IMR-90 (cell line): ENCODE data around the gene HSPB7. TPM values are rescaled to one million over a fixed set of nuclear protein-coding genes. Genes with fewer than 3 reads are reported as not detected.

Experiments used
- ATAC-seq: fragments of 200-7000 bp; cut with Tn5 transposase; 2 replicates; pipeline ENCODE4 v1.9.1; 2020; ENCODE audit warnings: low read depth, mild to moderate bottlenecking, moderate library complexity
- BruUV-seq: library from RNA; stranded (reverse); fragments of 400-500 nt; replicated peaks from 2 replicates; lab custom pipeline; 2021; lab: Mats Ljungman, UMichigan
- CTCF ChIA-PET: fragments of 300-600 bp; formaldehyde crosslinking; extraction: SDS; loops from one replicate; lab custom pipeline; 2021; ENCODE audit warnings: antibody characterized with exemption; lab: Yijun Ruan, JAX
- POLR2A ChIA-PET: fragments of 300-600 bp; sonication (Branson Sonifier 250); formaldehyde crosslinking; loops from one replicate; lab custom pipeline; 2022; ENCODE audit warnings: antibody characterized with exemption; ENCODE audit not compliant: unreplicated experiment; lab: Charles Lee
- DNase-seq: peaks from one replicate; pipeline ENCODE4 v3.0.0; 2013
- H2AFZ ChIP-seq: replicated peaks from 2 replicates; pipeline ENCODE3; 2013; ENCODE audit warnings: low read length, mild to moderate bottlenecking; ENCODE audit not compliant: poor library complexity
- H2AK5ac ChIP-seq: 2 replicates; pipeline ENCODE4 v1.6.1; 2013; ENCODE audit warnings: low read depth, low read length, inconsistent platforms
- H2AK9ac ChIP-seq: replicated peaks from 2 replicates; pipeline ENCODE3; 2013; ENCODE audit warnings: mild to moderate bottlenecking, low read depth, low read length, moderate library complexity; ENCODE audit not compliant: poor library complexity
- H2BK120ac ChIP-seq: 2 replicates; pipeline ENCODE4 v1.6.1; 2013; ENCODE audit warnings: low read depth, low read length, inconsistent platforms
- H2BK15ac ChIP-seq: 3 replicates; pipeline ENCODE4 v1.6.1; 2013; ENCODE audit warnings: low read depth, low read length, inconsistent platforms
- H2BK20ac ChIP-seq: 2 replicates; pipeline ENCODE4 v1.6.1; 2013; ENCODE audit warnings: low read depth, mild to moderate bottlenecking, inconsistent platforms, low read length, moderate library complexity
- H2BK5ac ChIP-seq: 2 replicates; pipeline ENCODE4 v1.6.1; 2013; ENCODE audit warnings: mild to moderate bottlenecking, low read depth, low read length, inconsistent platforms; ENCODE audit not compliant: poor library complexity, severe bottlenecking
- H3K14ac ChIP-seq: replicated peaks from 2 replicates; pipeline ENCODE4 v1.6.1; 2013; ENCODE audit warnings: low read depth, low read length, inconsistent platforms
- H3K18ac ChIP-seq: 2 replicates; pipeline ENCODE4 v1.6.1; 2013; ENCODE audit warnings: low read depth, low read length, control low read depth
- H3K23ac ChIP-seq: 2 replicates; pipeline ENCODE4 v1.6.1; 2013; ENCODE audit warnings: low read depth, low read length, inconsistent platforms
- H3K27ac ChIP-seq: 2 replicates; pipeline ENCODE4 v1.5.1; 2013; ENCODE audit warnings: mild to moderate bottlenecking, control low read depth, low read length; ENCODE audit not compliant: insufficient read depth
- H3K27me3 ChIP-seq: 2 replicates; pipeline ENCODE4 v1.6.1; 2013; ENCODE audit warnings: low read length; ENCODE audit not compliant: control insufficient read depth, insufficient read depth
- H3K36me3 ChIP-seq: 2 replicates; pipeline ENCODE4 v1.6.1; 2013; ENCODE audit warnings: low read length, mixed read lengths; ENCODE audit not compliant: control insufficient read depth, insufficient read depth
- H3K4ac ChIP-seq: 2 replicates; pipeline ENCODE4 v1.6.1; 2013; ENCODE audit warnings: low read depth, low read length, inconsistent platforms
- H3K4me1 ChIP-seq: 2 replicates; pipeline ENCODE4 v1.6.1; 2013; ENCODE audit warnings: low read length, mixed read lengths; ENCODE audit not compliant: control insufficient read depth, insufficient read depth
- H3K4me2 ChIP-seq: 2 replicates; pipeline ENCODE4 v1.6.1; 2013; ENCODE audit warnings: low read depth, mild to moderate bottlenecking, control low read depth, low read length, moderate library complexity
- H3K4me3 ChIP-seq: 2 replicates; pipeline ENCODE4 v1.5.1; 2013; ENCODE audit warnings: low read depth, mild to moderate bottlenecking, control low read depth, low read length, moderate library complexity; ENCODE audit not compliant: insufficient read depth
- H3K56ac ChIP-seq: 2 replicates; pipeline ENCODE4 v1.6.1; 2013; ENCODE audit warnings: low read length, inconsistent platforms; ENCODE audit not compliant: insufficient read depth; ENCODE audit errors: extremely low read depth
- H3K79me1 ChIP-seq, 2 experiments: 2 replicates each; pipeline ENCODE4 v1.6.1; 2013; ENCODE audit warnings: low read length in 2 of 2, inconsistent platforms in 1 of 2, low read depth in 1 of 2
- H3K9ac ChIP-seq: 2 replicates; pipeline ENCODE4 v1.6.1; 2013; ENCODE audit warnings: low read depth, low read length, control low read depth
- H3K9me1 ChIP-seq: 2 replicates; pipeline ENCODE4 v1.6.1; 2013; ENCODE audit warnings: low read length, inconsistent platforms; ENCODE audit not compliant: insufficient read depth
- H3K9me3 ChIP-seq: 2 replicates; pipeline ENCODE4 v1.6.1; 2013; ENCODE audit warnings: low read length; ENCODE audit not compliant: control insufficient read depth, insufficient read depth
- H4K20me1 ChIP-seq: 2 replicates; pipeline ENCODE4 v1.6.1; 2013; ENCODE audit warnings: low read length, inconsistent platforms; ENCODE audit not compliant: insufficient read depth
- H4K5ac ChIP-seq: 2 replicates; pipeline ENCODE4 v1.6.1; 2013; ENCODE audit warnings: mild to moderate bottlenecking, low read depth, low read length, control low read depth
- H4K8ac ChIP-seq, 2 experiments: 2 replicates each; pipeline ENCODE4 v1.6.1; 2013; ENCODE audit warnings: low read depth in 2 of 2, low read length in 2 of 2, control low read depth in 1 of 2, inconsistent platforms in 1 of 2
- H4K91ac ChIP-seq: 2 replicates; pipeline ENCODE4 v1.6.1; 2013; ENCODE audit warnings: low read depth, low read length, inconsistent platforms; ENCODE audit not compliant: insufficient read depth
- CEBPB ChIP-seq: IDR thresholded peaks from 2 replicates; pipeline ENCODE4 v1.6.1; 2012; ENCODE audit warnings: low read depth, low read length, improper control_type of control experiment
- CHD1 ChIP-seq: IDR thresholded peaks from 2 replicates; pipeline ENCODE4 v1.6.1; 2012; ENCODE audit warnings: low read depth, low read length, improper control_type of control experiment
- FOS ChIP-seq: fragments of 150-350 bp; IDR thresholded peaks from 2 replicates; pipeline ENCODE4 v1.6.1; 2016; ENCODE audit warnings: low read depth, low read length
- MAFK ChIP-seq: IDR thresholded peaks from 2 replicates; pipeline ENCODE4 v1.6.1; 2012; ENCODE audit warnings: low read depth, low read length, improper control_type of control experiment
- MAZ ChIP-seq: IDR thresholded peaks from 2 replicates; pipeline ENCODE4 v1.6.1; 2012; ENCODE audit warnings: low read depth, mild to moderate bottlenecking, low read length, improper control_type of control experiment, moderate library complexity, borderline replicate concordance
- RCOR1 ChIP-seq: IDR thresholded peaks from 2 replicates; pipeline ENCODE4 v1.6.1; 2012; ENCODE audit warnings: mild to moderate bottlenecking, low read length, improper control_type of control experiment; ENCODE audit not compliant: insufficient replicate concordance
- RFX5 ChIP-seq: IDR thresholded peaks from 2 replicates; pipeline ENCODE4 v1.8.0; 2012; ENCODE audit warnings: low read depth, mild to moderate bottlenecking, low read length, moderate library complexity
- SMC3 ChIP-seq: fragments of 150-350 bp; IDR thresholded peaks from 2 replicates; pipeline ENCODE4 v1.6.1; 2016; ENCODE audit warnings: low read depth, mild to moderate bottlenecking, antibody characterized with exemption, low read length, moderate library complexity
- WGBS, 2 experiments: methylation state at CpG; one replicate each; pipeline versions ENCODE4 v1.1.5 to v1.1.7; 2013; ENCODE audit warnings: missing lambda C conversion rate in 2 of 2; ENCODE audit not compliant: insufficient read length in 1 of 2; ENCODE audit errors: extremely low coverage in 2 of 2; 5-methylcytosine and 5-hydroxymethylcytosine counted together
- dilution Hi-C: fragments of 300-500 bp; cut with HindIII; formaldehyde crosslinking; loops from one replicate; pipeline ENCODE4 v1.14.3; 2018; ENCODE audit warnings: low sequenced_read_pairs; ENCODE audit not compliant: unreplicated experiment
- in situ Hi-C: fragments of 300-500 bp; cut with MboI; formaldehyde crosslinking; loops from 3 replicates; pipeline ENCODE4 v1.14.3; 2019; ENCODE audit warnings: low sequenced_read_pairs, inconsistent platforms, mixed read lengths
- intact Hi-C: fragments of 100-400 bp; cut with micrococcal nuclease; formaldehyde crosslinking; loops from 2 replicates; pipeline ENCODE4 v1.10.0; 2022
- polyA plus RNA-seq, 3 experiments: library from polyadenylated mRNA; depleted of rRNA; stranded (reverse); fragments of >200 nt; gene quantifications; 2 replicates each; pipeline ENCODE4 v1.2.3, GENCODE V29; 2012; ENCODE audit warnings: low replicate concordance in 1 of 3
- total RNA-seq: library from RNA; depleted of rRNA; stranded (reverse); fragments of >200 nt; gene quantifications from 2 replicates; pipeline ENCODE4 v1.2.3, GENCODE V29; 2012
- TF ChIP-seq, protein P1 (sequence below): fragments of 150-350 bp; IDR thresholded peaks from 2 replicates; pipeline ENCODE4 v1.6.1; 2016; ENCODE audit warnings: low read depth, mild to moderate bottlenecking, low read length, moderate library complexity, borderline replicate concordance
- TF ChIP-seq, protein P2 (sequence below): conservative IDR thresholded peaks from 2 replicates; pipeline ENCODE4 v1.5.1; 2012; ENCODE audit warnings: mild to moderate bottlenecking, low read depth, low read length, improper control_type of control experiment

HSPB7 gene
- total and polyA plus RNA-seq, 2 of the 4 experiments (the other 2 are of a cell fraction), result 0.54 to 3.0 TPM

DNA sequence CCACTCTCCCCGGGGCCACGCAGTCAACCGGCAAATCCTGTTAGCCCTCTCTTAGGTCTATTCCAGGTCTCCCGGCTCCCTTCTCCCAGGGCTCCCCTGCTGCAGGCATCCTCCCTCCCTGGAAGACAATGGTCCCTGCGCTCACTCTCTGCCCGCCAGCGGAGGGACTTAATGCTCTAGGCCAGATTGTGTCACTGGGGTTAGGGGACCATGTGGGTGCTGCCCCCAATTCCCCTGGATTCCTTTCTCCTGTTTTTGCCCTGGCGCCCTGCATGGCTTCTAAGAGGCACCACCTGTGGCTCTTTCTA, 47.4 kb upstream of the HSPB7 start:
- peaks cover 4% of the 10 kb centered on the region; the same call in 1 of the 2 replicates for H3K4me1 ChIP-seq
- 33% methylated on average over 4 of the region's 8 CpGs; no CpG with 5 or more reads in 1 of the 2 experiments for WGBS, 2 experiments
- CTCF ChIA-PET, result interaction anchor here (1.3 kb wide), 1 partner anchor 9 kb away, joined by 4 read pairs; no protein-coding TSS in a partner anchor
- no peaks in the 10 kb centered on the region for H3K9me1 ChIP-seq
- no peak overlapping the region for H3K14ac ChIP-seq
- H2BK15ac ChIP-seq, result no peak overlapping the region
- H3K4me3 ChIP-seq, result no peak overlapping the region
- H3K23ac ChIP-seq, result no peak overlapping the region
- in situ Hi-C loops, result no loop called here
- H2AK9ac ChIP-seq, result peak overlapping the region; percentile 50
- DNase-seq (no peak), ATAC-seq (no peak)
- H2AK5ac ChIP-seq, result no peak overlapping the region
- H3K36me3 ChIP-seq, result no peaks in the 10 kb centered on the region
- peaks cover 45% of the 10 kb centered on the region for H3K27me3 ChIP-seq
- H3K9ac ChIP-seq, result no peak overlapping the region
- no TSS peak for BruUV-seq
- H4K91ac ChIP-seq, result no peak overlapping the region
- H2AFZ ChIP-seq, result no peak overlapping the region
- no peak overlapping the region for H3K4me2 ChIP-seq
- no peak overlapping the region for H3K4ac ChIP-seq
- no peaks in the 10 kb centered on the region for H3K9me3 ChIP-seq
- H2BK5ac ChIP-seq, result no peak overlapping the region
- H3K79me1 ChIP-seq, result no peaks in the 10 kb centered on the region
- H3K27ac ChIP-seq, result no peak overlapping the region
- POLR2A ChIA-PET, result no interaction called here
- H3K18ac ChIP-seq, result no peak overlapping the region
- intact Hi-C loops, result no loop called here
- H4K5ac ChIP-seq, result no peak overlapping the region
- no peak overlapping the region for H2BK120ac ChIP-seq
- no peak for TF ChIP-seq MAFK
- no peak for TF ChIP-seq RCOR1
- TF ChIP-seq CHD1, result no peak
- TF ChIP-seq RFX5, result no peak
- TF ChIP-seq SMC3, result no peak
- TF ChIP-seq, protein P1, sequence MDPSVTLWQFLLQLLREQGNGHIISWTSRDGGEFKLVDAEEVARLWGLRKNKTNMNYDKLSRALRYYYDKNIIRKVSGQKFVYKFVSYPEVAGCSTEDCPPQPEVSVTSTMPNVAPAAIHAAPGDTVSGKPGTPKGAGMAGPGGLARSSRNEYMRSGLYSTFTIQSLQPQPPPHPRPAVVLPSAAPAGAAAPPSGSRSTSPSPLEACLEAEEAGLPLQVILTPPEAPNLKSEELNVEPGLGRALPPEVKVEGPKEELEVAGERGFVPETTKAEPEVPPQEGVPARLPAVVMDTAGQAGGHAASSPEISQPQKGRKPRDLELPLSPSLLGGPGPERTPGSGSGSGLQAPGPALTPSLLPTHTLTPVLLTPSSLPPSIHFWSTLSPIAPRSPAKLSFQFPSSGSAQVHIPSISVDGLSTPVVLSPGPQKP, result no peak
- TF ChIP-seq, protein P2, sequence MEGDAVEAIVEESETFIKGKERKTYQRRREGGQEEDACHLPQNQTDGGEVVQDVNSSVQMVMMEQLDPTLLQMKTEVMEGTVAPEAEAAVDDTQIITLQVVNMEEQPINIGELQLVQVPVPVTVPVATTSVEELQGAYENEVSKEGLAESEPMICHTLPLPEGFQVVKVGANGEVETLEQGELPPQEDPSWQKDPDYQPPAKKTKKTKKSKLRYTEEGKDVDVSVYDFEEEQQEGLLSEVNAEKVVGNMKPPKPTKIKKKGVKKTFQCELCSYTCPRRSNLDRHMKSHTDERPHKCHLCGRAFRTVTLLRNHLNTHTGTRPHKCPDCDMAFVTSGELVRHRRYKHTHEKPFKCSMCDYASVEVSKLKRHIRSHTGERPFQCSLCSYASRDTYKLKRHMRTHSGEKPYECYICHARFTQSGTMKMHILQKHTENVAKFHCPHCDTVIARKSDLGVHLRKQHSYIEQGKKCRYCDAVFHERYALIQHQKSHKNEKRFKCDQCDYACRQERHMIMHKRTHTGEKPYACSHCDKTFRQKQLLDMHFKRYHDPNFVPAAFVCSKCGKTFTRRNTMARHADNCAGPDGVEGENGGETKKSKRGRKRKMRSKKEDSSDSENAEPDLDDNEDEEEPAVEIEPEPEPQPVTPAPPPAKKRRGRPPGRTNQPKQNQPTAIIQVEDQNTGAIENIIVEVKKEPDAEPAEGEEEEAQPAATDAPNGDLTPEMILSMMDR, result no peak
- no peak for TF ChIP-seq MAZ
- TF ChIP-seq FOS, result no peak
- TF ChIP-seq CEBPB, result no peak
- no peak overlapping the region for H3K56ac ChIP-seq
- dilution Hi-C loops, result no loop called here
- no peak overlapping the region for H2BK20ac ChIP-seq
- H4K20me1 ChIP-seq, result no peaks in the 10 kb centered on the region; the same call in 1 of the 2 replicates
- H4K8ac ChIP-seq, result no peak overlapping the region
